Naive thymus-derived CD4-positive, alpha-beta T cell (primary cell): ENCODE results near the gene TRAF3IP3. TPM values are rescaled to one million over a fixed set of nuclear protein-coding genes. Genes with fewer than 3 reads are reported as not detected.
"Not testable (repeated sequence)": the region's sequence is repeated elsewhere in the genome, so short reads cannot be mapped to it uniquely, and the experiment has no call there.

ENCODE experiments used
- ATAC-seq: fragments of 150-1000 bp; cut with Tn5 transposase; 2 replicates; pipeline ENCODE4 v1.10.0; 2021; ENCODE audit warnings: mild to moderate bottlenecking, moderate library complexity
- CTCF ChIA-PET: fragments of 350-600 bp; sonication (Branson Sonifier 250); formaldehyde crosslinking; loops from one replicate; lab custom pipeline; 2021; ENCODE audit warnings: antibody characterized with exemption; lab: Charles Lee
- POLR2A ChIA-PET: fragments of 350-600 bp; sonication (Branson Sonifier 250); formaldehyde crosslinking; loops from one replicate; lab custom pipeline; 2021; ENCODE audit warnings: antibody characterized with exemption, inconsistent platforms; lab: Charles Lee
- DNase-seq, 9 donors: peaks; one replicate each; pipeline versions ENCODE4 v3.0.0 to v3.0.0-alpha.2; 2020 to 2022; ENCODE audit warnings: mixed read lengths in 1 of 9
- H3K27ac ChIP-seq: one replicate; pipeline ENCODE4 v1.7.0; 2013; ENCODE audit warnings: mild to moderate bottlenecking, low read depth, low read length, moderate library complexity
- H3K27me3 ChIP-seq, 2 donors: one replicate each; pipeline ENCODE4 v1.7.0; 2013; ENCODE audit warnings: low read length in 2 of 2, mild to moderate bottlenecking in 2 of 2, moderate library complexity in 2 of 2; ENCODE audit not compliant: control insufficient read depth in 2 of 2, insufficient read depth in 2 of 2
- H3K36me3 ChIP-seq, 3 experiments: 1 replicate in 2 of 3; 2 replicates in 1 of 3; pipeline ENCODE4 v1.7.0; 2013; ENCODE audit warnings: low read length in 3 of 3, mild to moderate bottlenecking in 3 of 3, moderate library complexity in 1 of 3; ENCODE audit not compliant: insufficient read depth in 3 of 3, control insufficient read depth in 2 of 3
- H3K4me1 ChIP-seq, 2 donors: one replicate each; pipeline ENCODE4 v1.7.0; 2013; ENCODE audit warnings: low read length in 2 of 2, mild to moderate bottlenecking in 2 of 2, moderate library complexity in 1 of 2; ENCODE audit not compliant: control insufficient read depth in 2 of 2, insufficient read depth in 2 of 2
- H3K4me3 ChIP-seq: 2 replicates; pipeline ENCODE4 v1.7.0; 2013; ENCODE audit warnings: mild to moderate bottlenecking, low read length
- H3K9me3 ChIP-seq, 3 experiments: 1 replicate in 2 of 3; 2 replicates in 1 of 3; pipeline ENCODE4 v1.7.0; 2013; ENCODE audit warnings: low read length in 3 of 3; ENCODE audit not compliant: control insufficient read depth in 2 of 3
- H3K27ac Mint-ChIP-seq, 9 donors: one replicate each; pipeline ENCODE4 v1.8.0; 2020 to 2022; ENCODE audit warnings: mixed read lengths in 9 of 9, mild to moderate bottlenecking in 8 of 9, moderate library complexity in 5 of 9, inconsistent platforms in 2 of 9
- H3K27me3 Mint-ChIP-seq, 5 donors: one replicate each; pipeline ENCODE4 v1.8.0; 2021 to 2022; ENCODE audit warnings: mixed read lengths in 5 of 5, mild to moderate bottlenecking in 1 of 5
- H3K36me3 Mint-ChIP-seq, 5 donors: one replicate each; pipeline ENCODE4 v1.8.0; 2020 to 2022; ENCODE audit warnings: mixed read lengths in 5 of 5, mild to moderate bottlenecking in 3 of 5, inconsistent platforms in 1 of 5
- H3K4me1 Mint-ChIP-seq, 7 donors: one replicate each; pipeline ENCODE4 v1.8.0; 2020 to 2022; ENCODE audit warnings: mixed read lengths in 7 of 7, mild to moderate bottlenecking in 3 of 7, inconsistent platforms in 1 of 7
- H3K4me3 Mint-ChIP-seq, 10 donors: one replicate each; pipeline ENCODE4 v1.8.0; 2020 to 2022; ENCODE audit warnings: mild to moderate bottlenecking in 10 of 10, mixed read lengths in 10 of 10, moderate library complexity in 6 of 10, inconsistent platforms in 2 of 10
- H3K9me3 Mint-ChIP-seq, 11 donors: one replicate each; pipeline ENCODE4 v1.8.0; 2020 to 2022; ENCODE audit warnings: mixed read lengths in 11 of 11, mild to moderate bottlenecking in 4 of 11, inconsistent platforms in 1 of 11, moderate library complexity in 1 of 11
- intact Hi-C, 2 donors: fragments of 100-400 bp; cut with micrococcal nuclease; formaldehyde crosslinking; loops; one replicate each; pipeline ENCODE4 v1.15.1; 2023
- polyA plus RNA-seq, 2 donors: library from polyadenylated mRNA; unstranded; fragments of 300-500 nt; fragmentation: Illumina TruSeq; gene quantifications; one replicate each; pipeline ENCODE4 v1.2.3, GENCODE V29; 2021
- total RNA-seq, 6 experiments: library from RNA in 5 of 6; stranded (reverse) in 5 of 6; gene quantifications; 1 replicate in 5 of 6; 2 replicates in 1 of 6; pipeline ENCODE4 v1.2.3 and lab custom pipeline; 2021 to 2026

Gene TRAF3IP3
- total and polyA plus RNA-seq, 7 experiments from 2014 or later: 303 to 746 (median 450) TPM

- Mint-ChIP-seq H3K36me3 (peaks cover 3 to 53% (median 33%) of the 10 kb centered on the region in 5 donors), H3K4me1 (peaks cover 0 to 21% (median 0%) of the 10 kb centered on the region in 7 donors), H3K27me3 (peaks cover 3 to 21% (median 13%) of the 10 kb centered on the region in 5 donors)
- H3K27ac Mint-ChIP-seq, H3K27me3 ChIP-seq, H3K4me1 ChIP-seq, H3K9me3 Mint-ChIP-seq, intact Hi-C loops, H3K36me3 ChIP-seq, H3K4me3 Mint-ChIP-seq, H3K9me3 ChIP-seq, DNase-seq, ATAC-seq, H3K27ac ChIP-seq, CTCF ChIA-PET, H3K4me3 ChIP-seq: not testable (repeated sequence)
- POLR2A ChIA-PET: interaction anchor here (0.6 to 2.5 kb wide), 2 partner anchors 9 to 15 kb away, joined by 3 to 7 read pairs; partner anchors contain the start of gene C1orf74
These were observed 37.9 kb downstream of the TRAF3IP3 start for GRCh38 chr1:209793711-209794110.

- Histone ChIP-seq H3K4me3 (no peak overlapping the region), H3K4me1 (no peaks in the 10 kb centered on the region), H3K27ac (no peak overlapping the region), H3K9me3 (no peaks in the 10 kb centered on the region), H3K36me3 (no peaks in the 10 kb centered on the region), H3K27me3 (peaks cover 0 to 2% of the 10 kb centered on the region in 2 donors)
- peaks cover 3 to 26% (median 6%) of the 10 kb centered on the region in 5 donors for H3K27me3 Mint-ChIP-seq
- peaks cover 0 to 2% (median 0%) of the 10 kb centered on the region in 11 donors for H3K9me3 Mint-ChIP-seq
- CTCF ChIA-PET: interaction anchor here (0.7 kb wide), 1 partner anchor 229 kb away, joined by 3 read pairs; no protein-coding TSS in a partner anchor
- peaks cover 0 to 43% (median 18%) of the 10 kb centered on the region in 5 donors for H3K36me3 Mint-ChIP-seq
- intact Hi-C loops: no loop called here
- POLR2A ChIA-PET: interaction anchor here (1.1 kb wide), 1 partner anchor 35 kb away, joined by 4 read pairs; no protein-coding TSS in a partner anchor
- H3K4me1 Mint-ChIP-seq: peaks cover 0 to 6% (median 0%) of the 10 kb centered on the region in 7 donors
- H3K4me3 Mint-ChIP-seq: no peak overlapping the region
- ATAC-seq: no peak
- peak overlapping the region in 1 of 9 donors; percentile 32 for H3K27ac Mint-ChIP-seq
- DNase-seq: no peak
These were observed 42.3 kb downstream of the TRAF3IP3 start for GRCh38 chr1:209797978-209798639.

- DNase-seq: no peak
- Histone ChIP-seq H3K27me3 (peaks cover 0 to 2% of the 10 kb centered on the region in 2 donors), H3K9me3 (no peaks in the 10 kb centered on the region), H3K27ac (no peak overlapping the region), H3K36me3 (no peaks in the 10 kb centered on the region), H3K4me3 (no peak overlapping the region), H3K4me1 (peaks cover 0 to 6% of the 10 kb centered on the region in 2 donors)
- CTCF ChIA-PET: no interaction called here
- POLR2A ChIA-PET: interaction anchor here (1.0 to 1.9 kb wide), 2 partner anchors 26 to 27 kb away, joined by 3 to 4 read pairs; partner anchors contain the start of gene UTP25
- Mint-ChIP-seq H3K4me3 (no peak overlapping the region), H3K4me1 (peaks cover 1 to 11% (median 7%) of the 10 kb centered on the region in 7 donors), H3K9me3 (peaks cover 0 to 4% (median 0%) of the 10 kb centered on the region in 11 donors), H3K27me3 (peaks cover 0 to 19% (median 10%) of the 10 kb centered on the region in 5 donors), H3K27ac (no peak overlapping the region), H3K36me3 (peaks cover 0 to 22% (median 3%) of the 10 kb centered on the region in 5 donors)
- intact Hi-C loops: no loop called here
- ATAC-seq: no peak
These were observed 45.4 kb downstream of the TRAF3IP3 start for GRCh38 chr1:209800984-209801834.

- Mint-ChIP-seq H3K36me3 (peaks cover 0 to 15% (median 2%) of the 10 kb centered on the region in 5 donors), H3K27me3 (peaks cover 0 to 19% (median 10%) of the 10 kb centered on the region in 5 donors), H3K9me3 (peaks cover 0 to 4% (median 0%) of the 10 kb centered on the region in 11 donors), H3K4me1 (peaks cover 2 to 12% (median 9%) of the 10 kb centered on the region in 7 donors), H3K4me3 (no peak overlapping the region), H3K27ac (no peak overlapping the region)
- ChIA-PET POLR2A (interaction anchor here (1.0 to 1.9 kb wide), 4 partner anchors 18 to 31 kb away, joined by 3 to 4 read pairs (median 3); partner anchors contain the start of genes C1orf74 and UTP25), CTCF (no interaction called here)
- DNase-seq (no peak), ATAC-seq (no peak)
- no peaks in the 10 kb centered on the region for H3K27me3 ChIP-seq
- H3K4me1 ChIP-seq: peaks cover 0 to 6% of the 10 kb centered on the region in 2 donors
- no peaks in the 10 kb centered on the region for H3K36me3 ChIP-seq
- H3K4me3 ChIP-seq: no peak overlapping the region
- no peaks in the 10 kb centered on the region for H3K9me3 ChIP-seq
- H3K27ac ChIP-seq: no peak overlapping the region
- intact Hi-C loops: no loop called here
These were observed 46.4 kb downstream of the TRAF3IP3 start for GRCh38 chr1:209802117-209802779.

- Mint-ChIP-seq H3K4me1 (peaks cover 2 to 12% (median 9%) of the 10 kb centered on the region in 7 donors), H3K27me3 (peaks cover 0 to 19% (median 10%) of the 10 kb centered on the region in 5 donors), H3K27ac (peak overlapping the region in 1 of 9 donors; percentile 8), H3K36me3 (peaks cover 0 to 11% (median 2%) of the 10 kb centered on the region in 5 donors), H3K4me3 (no peak overlapping the region), H3K9me3 (peaks cover 0 to 4% (median 0%) of the 10 kb centered on the region in 11 donors)
- POLR2A ChIA-PET: interaction anchor here (1.0 to 1.9 kb wide), 3 partner anchors 19 to 31 kb away, joined by 3 to 4 read pairs (median 3); partner anchors contain the start of genes C1orf74 and UTP25
- peaks cover 0 to 6% of the 10 kb centered on the region in 2 donors for H3K4me1 ChIP-seq
- H3K4me3 ChIP-seq: no peak overlapping the region
- CTCF ChIA-PET: no interaction called here
- H3K27ac ChIP-seq: no peak overlapping the region
- ATAC-seq: no peak
- no peaks in the 10 kb centered on the region for H3K9me3 ChIP-seq
- no peaks in the 10 kb centered on the region for H3K27me3 ChIP-seq
- no peak for DNase-seq
- intact Hi-C loops: no loop called here
- H3K36me3 ChIP-seq: no peaks in the 10 kb centered on the region
These were observed 46.9 kb downstream of the TRAF3IP3 start for GRCh38 chr1:209802780-209803152.

- ATAC-seq: no peak
- POLR2A ChIA-PET: no interaction called here
These were observed 47.7 kb downstream of the TRAF3IP3 start for GRCh38 chr1:209803568-209803967.

More at GRCh38 chr1:209803568-209803967, 47.7 kb downstream of the TRAF3IP3 start:
- Mint-ChIP-seq H3K27me3 (peaks cover 0 to 16% (median 10%) of the 10 kb centered on the region in 5 donors), H3K36me3 (peaks cover 0 to 7% (median 0%) of the 10 kb centered on the region in 5 donors), H3K27ac (no peak overlapping the region), H3K4me3 (peak overlapping the region in 1 of 10 donors; percentile 25), H3K4me1 (peaks cover 0 to 12% (median 9%) of the 10 kb centered on the region in 7 donors), H3K9me3 (peaks cover 0 to 4% (median 0%) of the 10 kb centered on the region in 11 donors)
- intact Hi-C loops: no loop called here
- peaks cover 0 to 6% of the 10 kb centered on the region in 2 donors for H3K4me1 ChIP-seq
- no peaks in the 10 kb centered on the region for H3K36me3 ChIP-seq
- CTCF ChIA-PET: no interaction called here
- no peaks in the 10 kb centered on the region for H3K9me3 ChIP-seq
- H3K4me3 ChIP-seq: no peak overlapping the region
- DNase-seq: no peak
- no peaks in the 10 kb centered on the region for H3K27me3 ChIP-seq
- no peak overlapping the region for H3K27ac ChIP-seq
